SU-DHL-6 (cell line): Measurements from ENCODE around the gene FSTL4.

Experiments used
- H2AFZ ChIP-seq: fragments of 200-600 bp; sonication (generic); 2 replicates; pipeline ENCODE4 v1.6.1; 2014; ENCODE audit warnings: low read depth, mild to moderate bottlenecking, moderate library complexity, mixed read lengths, antibody characterized with exemption, low read length; ENCODE audit not compliant: severe bottlenecking
- H3F3A ChIP-seq: fragments of 200-600 bp; shearing (Covaris generic); 2 replicates; pipeline ENCODE4 v1.6.0; 2016; ENCODE audit warnings: antibody characterized with exemption, mild to moderate bottlenecking; ENCODE audit not compliant: insufficient read depth
- H3K27ac ChIP-seq: fragments of 200-600 bp; sonication (generic); 2 replicates; pipeline ENCODE4 v1.5.1; 2016; ENCODE audit warnings: low read depth, mild to moderate bottlenecking, low read length, moderate library complexity, mixed read lengths
- H3K27me3 ChIP-seq: fragments of 200-600 bp; sonication (generic), shearing (Covaris generic); 2 replicates; pipeline ENCODE4 v1.6.0; 2014; ENCODE audit warnings: mild to moderate bottlenecking, low read length
- H3K36me3 ChIP-seq: fragments of 200-600 bp; sonication (generic); 2 replicates; pipeline ENCODE4 v1.6.1; 2014; ENCODE audit warnings: mild to moderate bottlenecking, low read length, mixed read lengths
- H3K4me2 ChIP-seq: fragments of 300-600, 200-600 bp; shearing (Covaris generic), sonication (generic); 2 replicates; pipeline ENCODE4 v1.6.0; 2014; ENCODE audit warnings: low read length, low read depth, mild to moderate bottlenecking; ENCODE audit not compliant: poor library complexity, severe bottlenecking
- H3K4me3 ChIP-seq: fragments of 200-600 bp; sonication (generic); 2 replicates; pipeline ENCODE4 v1.5.1; 2014; ENCODE audit warnings: antibody characterized with exemption, low read length, mild to moderate bottlenecking, mixed read lengths; ENCODE audit not compliant: insufficient read depth, poor library complexity, severe bottlenecking
- H3K79me2 ChIP-seq: fragments of 200-600 bp; sonication (generic); 2 replicates; pipeline ENCODE4 v1.6.1; 2014; ENCODE audit warnings: mild to moderate bottlenecking, low read length, moderate library complexity; ENCODE audit not compliant: insufficient read depth
- H3K9ac ChIP-seq: fragments of 200-600 bp; sonication (generic); 2 replicates; pipeline ENCODE4 v1.7.0; 2014; ENCODE audit warnings: mild to moderate bottlenecking, low read length
- H3K9me2 ChIP-seq: fragments of 200-600 bp; sonication (generic); replicated peaks from 2 replicates; pipeline ENCODE4 v1.6.1; 2014; ENCODE audit warnings: low read length; ENCODE audit not compliant: insufficient read depth
- H3K9me3 ChIP-seq: fragments of 200-600 bp; sonication (generic); 2 replicates; pipeline ENCODE4 v1.6.1; 2014; ENCODE audit warnings: low read length, mixed read lengths; ENCODE audit not compliant: insufficient read depth
- H4K20me1 ChIP-seq: fragments of 200-600 bp; sonication (generic); 2 replicates; pipeline ENCODE4 v1.6.1; 2014; ENCODE audit warnings: low read depth, mild to moderate bottlenecking, antibody characterized with exemption, low read length, moderate library complexity, mixed read lengths
- CTCF ChIP-seq: fragments of 200-600 bp; sonication (generic); IDR thresholded peaks from one replicate; pipeline ENCODE4 v1.5.1; 2017; ENCODE audit warnings: antibody characterized with exemption, mild to moderate bottlenecking, low read length, moderate library complexity; ENCODE audit not compliant: insufficient read depth, poor library complexity, severe bottlenecking
- EZH2phosphoT487 ChIP-seq: fragments of 200-600 bp; sonication (generic), shearing (Covaris generic); conservative IDR thresholded peaks from 2 replicates; pipeline ENCODE4 v1.6.1; 2018; ENCODE audit warnings: mild to moderate bottlenecking, antibody characterized with exemption, low read length, moderate library complexity, mixed read lengths

The FSTL4 gene

GRCh38 chr5:133232911-133233310 lies 379.4 kb downstream of the FSTL4 start:
- H3K4me2 ChIP-seq, result no peak overlapping the region
- no peaks in the 10 kb centered on the region for H3K9me3 ChIP-seq
- H3F3A ChIP-seq, result no peaks in the 10 kb centered on the region
- no peaks in the 10 kb centered on the region for H3K9me2 ChIP-seq
- TF ChIP-seq CTCF, result no peak
- no peak for TF ChIP-seq EZH2phosphoT487
- no peaks in the 10 kb centered on the region for H3K79me2 ChIP-seq
- H3K27me3 ChIP-seq, result no peaks in the 10 kb centered on the region
- no peak overlapping the region for H3K9ac ChIP-seq
- H3K27ac ChIP-seq, result no peak overlapping the region
- H2AFZ ChIP-seq, result no peak overlapping the region
- H3K4me3 ChIP-seq, result no peak overlapping the region
- H4K20me1 ChIP-seq, result no peaks in the 10 kb centered on the region
- no peaks in the 10 kb centered on the region for H3K36me3 ChIP-seq

- no peak for TF ChIP-seq CTCF
- no peak for TF ChIP-seq EZH2phosphoT487
- Histone ChIP-seq H3K9me2 (no peaks in the 10 kb centered on the region), H2AFZ (no peak overlapping the region), H3K9me3 (no peaks in the 10 kb centered on the region), H3K9ac (no peak overlapping the region), H3K4me3 (no peak overlapping the region), H3K79me2 (no peaks in the 10 kb centered on the region), H3K27ac (no peak overlapping the region), H3F3A (no peaks in the 10 kb centered on the region), H3K27me3 (no peaks in the 10 kb centered on the region), H4K20me1 (no peaks in the 10 kb centered on the region), H3K36me3 (no peaks in the 10 kb centered on the region), H3K4me2 (no peak overlapping the region)
Observed at GRCh38 chr5:133232435-133232834, 379.9 kb downstream of the FSTL4 start.

GRCh38 chr5:133232011-133232410 lies 380.3 kb downstream of the FSTL4 start:
- Histone ChIP-seq H3F3A (no peaks in the 10 kb centered on the region), H3K9ac (no peak overlapping the region), H3K36me3 (no peaks in the 10 kb centered on the region), H3K9me2 (no peaks in the 10 kb centered on the region), H4K20me1 (no peaks in the 10 kb centered on the region), H3K4me3 (no peak overlapping the region), H3K9me3 (no peaks in the 10 kb centered on the region), H3K27ac (no peak overlapping the region), H3K79me2 (no peaks in the 10 kb centered on the region), H3K4me2 (no peak overlapping the region), H3K27me3 (no peaks in the 10 kb centered on the region), H2AFZ (no peak overlapping the region)
- TF ChIP-seq EZH2phosphoT487 (no peak), CTCF (no peak)
